HCEC 1CT (cell line): ENCODE data around the gene BMP10.
"Not testable (repeated sequence)": the region's sequence is repeated elsewhere in the genome, so short reads cannot be mapped to it uniquely, and the experiment has no call there.

Experiments
- DNase-seq: peaks from one replicate; pipeline ENCODE4 v3.0.0-alpha.2; 2017

The BMP10 gene, protein sequence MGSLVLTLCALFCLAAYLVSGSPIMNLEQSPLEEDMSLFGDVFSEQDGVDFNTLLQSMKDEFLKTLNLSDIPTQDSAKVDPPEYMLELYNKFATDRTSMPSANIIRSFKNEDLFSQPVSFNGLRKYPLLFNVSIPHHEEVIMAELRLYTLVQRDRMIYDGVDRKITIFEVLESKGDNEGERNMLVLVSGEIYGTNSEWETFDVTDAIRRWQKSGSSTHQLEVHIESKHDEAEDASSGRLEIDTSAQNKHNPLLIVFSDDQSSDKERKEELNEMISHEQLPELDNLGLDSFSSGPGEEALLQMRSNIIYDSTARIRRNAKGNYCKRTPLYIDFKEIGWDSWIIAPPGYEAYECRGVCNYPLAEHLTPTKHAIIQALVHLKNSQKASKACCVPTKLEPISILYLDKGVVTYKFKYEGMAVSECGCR

DNA sequence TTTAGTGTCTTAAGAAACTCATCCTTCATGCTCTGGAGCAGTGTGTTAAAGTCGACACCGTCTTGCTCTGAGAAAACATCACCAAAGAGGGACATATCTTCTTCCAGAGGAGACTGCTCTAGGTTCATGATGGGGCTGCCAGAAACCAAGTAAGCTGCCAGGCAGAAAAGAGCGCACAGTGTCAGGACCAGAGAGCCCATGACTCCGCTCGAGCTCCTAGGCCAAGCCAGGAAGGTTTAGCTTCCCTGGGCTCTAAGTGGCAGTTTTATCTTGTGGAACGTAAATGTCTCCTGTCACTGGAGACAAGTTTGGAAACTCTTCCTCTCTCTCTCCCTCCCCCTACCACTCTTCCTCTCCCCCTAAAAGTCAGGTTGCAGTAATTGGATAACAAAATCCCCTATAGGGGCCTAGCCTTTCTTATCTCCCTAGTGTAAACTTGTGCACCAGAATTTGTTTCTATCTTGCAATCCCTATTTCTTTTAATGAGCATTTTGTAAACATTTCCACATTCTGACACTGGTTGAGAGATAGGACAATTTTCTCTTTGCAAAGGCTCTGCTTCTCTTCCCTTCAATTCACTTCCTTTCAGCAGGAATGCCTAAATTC lies at the start of gene BMP10:
Gene BMP10 (minus strand): TSS at position 239 of the 606 bp plus-strand sequence. CDS start 39 bp downstream, at position 200.
- DNase-seq, result no peak

DNA sequence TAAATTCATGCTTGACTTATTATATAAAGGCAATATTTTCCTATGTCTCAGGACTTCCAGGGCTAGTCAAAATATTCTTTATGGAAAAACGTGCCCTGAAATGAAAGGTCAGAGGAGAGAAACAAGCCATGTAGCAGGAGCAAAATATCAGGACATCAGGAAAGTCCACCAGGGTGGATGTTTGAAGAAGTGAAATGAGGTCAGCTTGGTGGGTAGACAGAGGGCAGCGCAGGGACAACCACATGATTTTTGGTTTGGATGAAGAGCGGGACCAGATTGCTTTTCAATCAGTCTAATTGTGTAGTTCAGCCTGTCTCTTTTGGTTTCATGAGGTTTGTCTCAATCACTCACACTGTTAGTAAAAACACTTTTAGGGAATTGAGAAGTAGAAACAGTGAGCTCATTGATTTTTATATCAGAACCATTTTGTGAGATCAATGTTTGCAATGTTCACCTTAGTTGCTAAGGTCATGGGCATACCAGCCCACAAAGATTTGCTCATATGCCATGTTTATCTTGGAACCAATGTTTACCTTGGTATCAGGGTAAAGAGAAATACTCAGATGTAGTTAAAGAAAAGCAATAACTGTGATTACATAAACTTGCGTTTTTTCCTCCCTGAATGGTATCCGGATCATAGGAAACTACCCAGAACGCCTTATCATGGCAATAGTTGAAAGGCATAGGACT lies 49.4 kb upstream of the BMP10 start:
- no peak for DNase-seq

DNA sequence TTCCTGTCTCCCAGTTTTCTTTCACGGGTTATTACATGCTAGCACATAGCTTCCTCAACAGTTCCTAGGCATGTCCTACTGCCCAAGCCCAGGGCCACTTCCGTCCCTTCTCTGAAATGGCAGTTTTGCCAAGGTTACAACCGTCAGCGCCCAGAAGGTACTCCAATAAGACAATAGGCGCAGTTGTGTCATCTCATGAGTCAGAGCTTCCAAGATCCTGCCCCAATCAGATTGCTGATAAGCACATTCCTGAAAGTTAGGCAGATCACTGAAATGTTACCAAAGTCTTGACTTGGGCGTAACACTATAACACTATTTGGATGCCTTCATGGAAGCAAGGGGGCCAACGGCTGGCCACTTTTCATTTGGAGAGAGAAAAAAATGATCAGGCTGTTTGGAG lies 47.3 kb upstream of the BMP10 start:
- no peak for DNase-seq

DNA sequence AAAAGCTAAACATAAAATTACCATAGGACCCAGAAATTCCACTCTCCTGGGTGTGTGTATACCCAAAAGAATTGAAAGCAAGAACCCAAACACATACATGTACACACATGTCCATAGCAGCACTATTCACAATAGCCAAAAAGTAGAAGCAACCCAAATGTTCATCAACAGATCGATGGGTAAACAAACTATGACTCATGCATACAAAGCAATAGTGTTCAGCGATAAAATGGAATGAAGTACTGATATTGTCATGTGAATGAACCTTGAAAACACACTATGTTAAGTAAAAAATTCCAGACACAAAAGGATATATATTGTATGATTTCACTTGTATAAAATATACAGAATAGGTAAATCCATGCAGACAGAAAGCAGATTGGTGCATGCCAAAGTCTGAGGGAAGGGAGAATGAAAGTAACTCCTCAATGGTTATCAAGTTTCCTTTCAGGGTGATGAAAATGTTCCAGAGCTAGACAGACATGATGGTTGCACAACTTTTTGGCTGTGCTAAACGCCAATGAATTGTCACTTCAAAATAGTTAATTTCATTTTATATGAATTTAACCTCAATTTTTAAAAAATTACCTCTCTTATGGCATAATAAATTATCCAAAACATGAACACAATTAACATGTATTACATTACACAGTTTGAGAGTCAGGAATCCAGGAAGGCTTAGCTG lies 46.0 kb upstream of the BMP10 start:
- DNase-seq, result no peak

DNA sequence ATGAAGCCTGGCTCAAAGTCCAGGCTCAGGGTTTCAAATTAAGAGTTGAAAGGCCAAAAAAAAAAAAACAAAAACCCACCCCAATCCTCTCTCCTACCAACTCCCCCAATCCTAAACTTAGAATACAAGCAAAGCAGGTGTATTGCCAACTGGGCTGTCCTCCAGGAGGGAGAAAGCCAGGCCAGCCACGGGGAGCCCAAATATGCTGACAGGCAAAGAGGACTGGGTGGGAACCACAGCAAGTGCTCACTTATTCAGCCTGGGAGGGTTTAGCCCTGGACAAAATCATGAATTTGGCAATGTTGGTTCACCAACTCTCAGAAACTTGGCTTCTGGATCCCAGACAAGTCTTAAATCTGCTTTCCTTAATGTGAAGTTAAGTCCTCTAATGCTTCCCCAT lies 45.0 kb upstream of the BMP10 start:
- DNase-seq, result no peak

DNA sequence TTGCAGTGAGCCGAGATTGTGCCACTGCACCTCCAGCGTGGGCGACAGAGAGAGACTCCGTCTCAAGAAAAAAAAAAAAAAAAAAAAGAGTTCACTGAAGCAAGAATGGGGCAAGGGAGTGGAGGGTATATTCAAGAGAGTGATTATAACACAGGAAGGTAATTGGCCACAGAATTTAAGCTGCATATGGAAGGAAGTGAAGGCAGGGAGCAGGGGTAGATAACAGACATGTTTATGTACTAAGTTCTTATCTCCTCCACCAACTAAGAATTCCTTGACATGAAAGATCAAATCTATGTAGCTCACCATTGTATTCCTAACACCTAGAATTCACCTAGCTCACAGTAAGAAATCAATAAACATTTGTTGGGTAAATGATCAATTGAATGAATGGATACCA lies 44.2 kb upstream of the BMP10 start:
- DNase-seq, result no peak

DNA sequence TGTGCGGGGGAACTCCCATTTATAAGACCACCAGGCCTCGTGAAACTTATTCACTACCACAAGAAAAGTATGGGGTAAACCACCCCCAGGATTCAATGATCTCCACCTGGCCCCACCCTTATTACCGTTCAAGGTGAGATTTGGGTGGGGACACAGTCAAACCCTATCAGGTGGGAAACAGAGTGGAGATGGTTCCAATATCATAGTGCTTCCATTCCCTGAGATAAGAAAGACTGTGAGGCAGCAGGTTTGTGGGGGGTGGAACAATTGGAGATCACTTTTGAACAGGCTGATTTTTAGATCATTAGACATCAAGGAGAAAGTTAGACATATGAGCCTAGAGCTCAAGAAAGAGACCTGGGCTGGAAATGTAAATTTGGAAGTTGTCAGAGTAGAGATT lies 42.2 kb upstream of the BMP10 start:
- DNase-seq, result no peak

DNA sequence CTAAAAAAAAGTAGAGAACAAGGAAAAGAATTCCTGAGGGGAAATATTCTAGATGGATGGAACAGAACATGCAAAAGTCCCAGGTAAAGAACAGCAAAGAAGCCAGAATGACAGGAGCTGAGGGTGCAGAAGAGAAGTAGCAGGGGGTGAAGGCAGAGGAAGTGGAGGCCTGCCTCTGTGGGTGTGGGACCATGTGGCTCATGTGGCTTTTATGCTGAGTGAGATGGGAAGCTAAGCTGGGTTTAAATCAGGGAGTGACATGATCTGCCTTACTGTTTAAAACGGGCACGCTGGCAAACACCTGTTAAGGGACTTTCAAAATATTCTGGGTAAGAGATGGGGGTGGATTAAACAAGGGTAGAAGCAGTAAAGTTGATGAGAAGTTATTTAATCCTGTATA lies 41.5 kb upstream of the BMP10 start:
- no peak for DNase-seq

DNA sequence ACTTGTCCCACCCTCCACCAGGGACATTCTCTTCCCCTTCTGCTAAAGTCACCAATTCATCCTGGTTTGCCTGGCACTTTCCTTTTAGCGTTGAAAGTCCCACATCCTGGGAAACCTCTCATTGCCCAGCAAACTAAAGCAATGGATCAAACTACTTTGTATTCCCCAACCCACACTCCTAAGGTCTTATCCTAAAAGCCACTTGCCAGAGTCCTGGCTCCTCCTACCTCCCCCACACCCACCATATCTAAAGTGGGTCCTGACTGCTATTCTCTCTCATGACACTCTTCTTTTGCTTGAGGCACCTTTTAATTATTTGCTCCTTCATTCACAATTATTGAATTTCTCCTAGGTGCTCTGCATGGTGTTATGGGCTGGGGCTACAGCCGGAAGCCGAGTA lies 40.9 kb upstream of the BMP10 start:
- DNase-seq, result no peak

DNA sequence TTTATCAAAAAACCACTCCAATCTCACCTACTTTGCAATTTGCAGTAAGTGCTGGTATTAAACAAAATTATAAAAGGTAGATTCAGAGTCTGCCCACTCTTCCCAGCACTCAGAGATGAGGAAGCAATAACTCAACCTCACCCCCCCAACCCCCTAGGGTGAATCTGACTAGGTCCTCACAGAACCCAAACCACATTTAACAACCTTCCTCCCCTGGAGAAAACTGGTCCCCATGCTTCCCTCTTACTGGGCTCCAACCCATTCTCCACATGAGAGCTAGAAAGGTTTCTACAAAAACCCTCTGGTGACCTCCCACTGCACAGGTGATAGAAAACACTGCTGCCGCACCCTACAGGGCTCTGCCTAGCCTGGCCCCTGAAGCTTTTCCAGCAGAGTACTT lies 40.5 kb upstream of the BMP10 start:
- no peak for DNase-seq

DNA sequence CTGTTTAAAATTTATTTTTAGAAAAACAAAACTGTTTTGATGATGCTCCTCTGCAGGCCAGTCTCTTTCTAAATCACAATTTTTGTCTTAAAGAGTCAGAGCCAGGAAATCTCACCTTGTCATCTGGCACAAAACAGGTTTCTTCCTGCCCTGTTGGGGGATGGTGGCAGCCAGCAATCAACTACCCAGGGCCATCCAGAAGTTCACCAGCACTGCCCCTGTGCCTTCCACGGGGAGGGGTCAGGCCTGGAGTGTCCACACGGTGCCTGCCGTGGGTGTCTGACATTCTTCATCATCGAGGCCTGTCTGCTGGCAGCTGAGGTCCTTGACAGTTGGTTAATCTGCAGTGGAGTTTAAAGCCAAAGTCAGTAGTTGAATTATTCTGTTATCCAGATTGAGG lies 40.0 kb upstream of the BMP10 start:
- DNase-seq, result no peak

DNA sequence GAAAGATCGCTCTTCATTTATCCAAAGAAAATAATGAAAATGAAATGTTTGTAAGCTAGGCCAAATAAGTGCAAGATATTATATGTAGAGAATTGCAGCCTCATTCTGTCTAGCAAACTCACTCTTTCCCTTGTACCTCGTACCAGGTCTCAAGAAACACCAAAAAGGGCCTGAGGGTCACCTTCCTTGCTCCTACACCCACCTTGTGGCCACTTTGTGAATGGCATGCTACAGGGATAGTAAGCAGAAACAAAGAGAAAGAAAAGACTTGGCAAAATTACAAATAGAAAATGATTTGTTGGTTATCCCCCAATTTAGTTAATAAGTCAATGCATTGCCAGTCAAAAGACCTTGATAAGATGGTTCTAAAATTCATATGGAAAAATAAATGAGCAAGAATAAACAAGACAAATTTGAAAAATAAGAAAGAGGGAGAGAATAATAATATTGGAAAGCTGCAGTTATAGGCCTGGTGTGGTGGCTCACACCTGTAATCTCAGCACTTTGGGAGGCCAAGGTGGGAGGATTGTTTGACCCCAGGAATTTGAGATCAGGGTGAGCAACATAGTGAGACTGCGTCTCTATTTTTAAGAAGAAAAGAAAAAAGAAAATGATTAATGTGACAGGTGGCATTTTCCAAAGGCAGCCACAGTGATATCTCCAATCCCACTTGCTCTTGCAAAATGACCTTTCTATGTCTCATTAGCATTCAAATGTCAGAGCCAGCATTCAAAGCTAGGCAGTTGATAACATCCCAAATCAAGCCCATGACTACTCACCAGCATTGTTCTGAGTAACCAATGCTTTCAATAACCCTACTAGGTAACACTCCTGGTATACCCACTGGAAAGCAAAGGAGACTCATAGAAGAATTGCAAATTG lies 38.8 kb upstream of the BMP10 start:
- peak; percentile 62 for DNase-seq

DNA sequence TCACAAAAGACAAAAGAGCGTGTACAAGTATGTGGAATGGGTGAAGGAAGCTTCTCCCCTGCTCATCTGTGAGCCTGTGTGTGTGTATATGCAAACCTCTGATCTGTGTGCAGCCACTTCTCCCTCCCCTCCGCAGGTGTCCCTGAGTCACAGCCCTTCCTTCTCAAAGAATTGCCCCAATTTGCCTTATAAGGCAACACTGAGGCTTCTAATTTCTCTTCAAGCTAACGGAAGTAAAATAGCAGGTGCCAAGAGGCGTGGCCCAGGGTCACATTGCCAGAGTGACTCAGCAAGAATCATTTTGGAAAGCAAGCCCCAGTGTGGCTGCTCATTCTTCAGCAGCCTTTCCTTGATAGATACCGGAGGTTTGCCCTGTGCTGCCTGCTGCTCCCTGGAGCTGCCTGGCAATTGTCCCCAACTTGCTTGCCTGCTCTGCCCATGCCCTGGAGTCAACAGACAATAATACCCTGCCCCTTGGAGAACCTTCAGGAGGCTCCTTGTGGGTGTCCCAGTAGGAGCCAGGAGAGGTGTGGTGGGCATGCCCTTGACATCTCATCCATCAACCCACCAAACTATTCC lies 37.3 kb upstream of the BMP10 start:
- peak; percentile 72 for DNase-seq

DNA sequence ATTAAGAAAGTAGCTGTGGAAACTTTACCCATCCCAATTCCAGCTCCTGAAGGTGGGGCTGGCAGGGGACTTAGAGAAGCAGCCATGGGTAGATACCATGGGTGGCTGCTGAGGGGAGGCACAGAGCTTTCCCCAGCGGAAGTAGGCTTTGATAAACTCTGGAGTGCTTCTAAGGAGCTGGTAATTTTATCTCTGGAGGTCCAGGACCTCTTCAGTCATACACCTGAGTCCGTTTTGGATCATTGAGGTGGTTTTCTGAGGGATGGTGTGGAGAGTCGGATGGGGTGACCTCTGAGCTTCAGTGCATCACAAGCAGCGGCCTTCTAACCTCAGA lies 36.7 kb upstream of the BMP10 start:
- no peak for DNase-seq

DNA sequence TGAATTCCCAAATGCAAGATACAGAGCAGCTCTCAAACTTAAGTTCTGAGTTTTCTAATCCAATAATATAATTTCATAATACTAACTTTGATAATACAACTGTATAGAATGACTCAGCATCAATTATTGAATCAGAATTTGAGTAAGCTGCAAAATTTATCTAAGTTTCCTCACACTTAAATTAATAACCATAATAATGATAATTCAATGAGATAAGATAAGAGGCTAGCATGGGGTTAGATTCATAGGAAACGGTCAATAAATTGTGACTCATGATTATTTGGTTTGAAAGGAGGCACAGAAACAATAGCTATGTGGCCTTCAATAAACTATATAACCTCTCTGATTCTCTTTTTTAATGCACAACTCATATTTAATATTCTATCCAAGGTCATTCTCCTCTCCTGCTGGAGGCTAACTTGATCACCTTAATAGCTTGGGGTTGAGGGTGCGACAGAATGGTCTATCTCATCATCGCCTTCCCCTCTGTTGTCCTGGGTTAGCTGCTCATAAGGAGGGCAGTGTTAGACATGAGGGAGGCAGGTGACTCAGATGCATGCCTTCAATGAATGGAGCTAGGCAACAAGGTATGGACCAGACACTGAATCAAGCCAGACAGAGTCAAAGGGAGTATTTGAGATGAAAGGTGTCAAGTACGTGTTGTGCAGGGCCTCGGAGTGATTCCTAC lies 36.2 kb upstream of the BMP10 start:
- no peak for DNase-seq

DNA sequence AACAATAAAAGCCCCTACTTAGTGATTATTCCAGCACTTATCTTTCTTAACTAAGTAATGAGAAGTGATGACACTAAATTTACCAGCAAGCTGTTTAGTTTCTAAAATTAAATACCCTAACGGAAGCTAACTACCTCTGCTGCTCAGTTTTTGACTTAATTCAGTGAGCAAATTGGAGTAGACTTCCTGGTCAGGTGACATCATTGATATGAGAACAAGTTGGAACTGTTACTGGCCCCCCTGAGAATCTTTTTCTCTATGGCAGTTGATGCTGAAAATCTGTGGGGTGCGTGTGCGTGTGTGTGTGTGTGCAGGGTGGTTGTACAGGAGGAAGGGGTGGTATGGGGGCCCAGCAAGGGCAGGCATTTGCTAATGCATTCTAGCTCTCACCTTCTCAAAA lies 35.5 kb upstream of the BMP10 start:
- no peak for DNase-seq

DNA sequence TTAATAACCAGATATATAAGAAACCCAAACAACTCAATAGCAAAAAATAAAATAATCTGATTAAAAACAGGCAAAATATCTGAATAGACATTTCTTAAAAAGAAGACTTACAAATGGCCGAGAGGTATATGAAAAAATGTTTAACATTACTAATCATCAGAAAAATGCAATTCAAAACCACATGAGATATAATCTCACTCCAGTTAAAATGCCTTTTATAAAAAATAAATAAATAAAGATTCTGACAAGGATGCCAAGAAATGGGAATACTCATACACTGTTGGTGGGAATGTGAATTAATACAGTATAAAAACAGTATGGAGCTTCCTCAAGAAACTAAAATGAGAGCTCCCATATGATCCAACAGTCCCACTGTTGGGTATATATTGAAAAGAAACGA lies 33.9 kb upstream of the BMP10 start:
- DNase-seq, result peak; percentile 13

DNA sequence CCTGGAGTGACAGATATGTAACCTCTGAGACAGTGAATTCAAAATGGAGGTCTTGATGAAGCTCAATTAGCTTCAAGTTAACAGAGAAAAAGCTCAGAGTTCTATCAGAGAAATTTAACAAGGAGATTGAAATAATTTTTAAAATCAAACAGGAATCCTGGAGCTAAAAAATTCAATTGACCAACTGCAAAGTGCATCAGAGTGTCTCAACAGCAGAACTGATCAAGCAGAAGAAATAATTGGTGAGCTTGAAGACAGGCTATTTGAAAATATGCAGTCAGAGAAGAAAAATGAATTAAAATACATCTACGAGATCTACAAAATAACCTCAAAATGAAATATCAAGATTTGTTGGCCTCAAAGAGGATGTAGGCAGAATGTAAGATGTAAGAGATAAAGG lies 30.4 kb upstream of the BMP10 start:
- no peak for DNase-seq

DNA sequence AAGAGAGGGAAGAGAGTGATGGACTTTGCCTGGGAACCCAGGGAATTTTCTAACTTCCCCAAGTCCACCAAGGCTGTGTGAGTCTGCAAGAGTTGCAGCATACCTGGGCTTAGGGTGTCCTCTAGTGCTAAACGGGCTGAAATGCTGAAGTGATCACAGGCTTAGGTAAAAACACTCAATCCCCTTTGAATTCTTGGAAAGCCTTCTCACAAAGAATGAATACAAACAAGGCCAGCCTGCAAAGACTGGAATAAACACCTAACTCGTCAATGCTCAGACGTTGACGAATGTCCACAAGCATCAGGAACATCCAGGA lies 30.0 kb upstream of the BMP10 start:
- DNase-seq, result no peak

DNA sequence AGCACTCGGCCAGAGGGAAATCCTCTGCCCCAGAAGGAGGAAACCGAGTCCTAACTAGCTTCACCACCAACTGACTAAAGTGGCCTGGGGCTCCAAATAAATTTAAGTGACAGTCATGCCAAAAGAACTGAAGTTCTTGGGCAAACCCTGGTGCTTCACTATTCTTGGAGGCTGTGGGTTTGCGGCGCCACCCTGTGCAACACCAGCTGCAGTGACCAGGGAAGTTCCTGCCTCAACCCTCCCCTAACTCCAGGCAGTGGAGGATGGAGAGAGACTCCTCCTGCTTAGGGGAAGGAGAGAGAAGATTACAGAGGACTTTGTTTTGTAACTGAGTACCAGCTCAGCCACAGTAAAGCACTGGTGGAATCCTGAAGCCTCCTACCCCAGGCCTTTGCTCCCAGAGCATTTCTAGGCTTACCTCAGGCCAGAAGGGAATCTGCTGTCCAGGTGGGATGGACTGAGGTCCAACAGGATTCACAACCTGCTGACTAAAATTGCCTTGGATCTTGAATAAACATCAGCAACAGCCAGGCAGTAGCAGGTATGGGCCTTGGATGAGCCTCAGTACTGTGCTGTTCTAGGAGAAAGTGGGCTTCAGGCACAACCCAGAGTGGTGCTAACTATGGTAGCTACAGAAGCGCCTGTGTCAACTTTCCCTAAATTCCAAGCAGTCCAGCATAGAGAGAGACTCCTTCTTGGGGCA lies 29.4 kb upstream of the BMP10 start:
- no peak for DNase-seq

DNA sequence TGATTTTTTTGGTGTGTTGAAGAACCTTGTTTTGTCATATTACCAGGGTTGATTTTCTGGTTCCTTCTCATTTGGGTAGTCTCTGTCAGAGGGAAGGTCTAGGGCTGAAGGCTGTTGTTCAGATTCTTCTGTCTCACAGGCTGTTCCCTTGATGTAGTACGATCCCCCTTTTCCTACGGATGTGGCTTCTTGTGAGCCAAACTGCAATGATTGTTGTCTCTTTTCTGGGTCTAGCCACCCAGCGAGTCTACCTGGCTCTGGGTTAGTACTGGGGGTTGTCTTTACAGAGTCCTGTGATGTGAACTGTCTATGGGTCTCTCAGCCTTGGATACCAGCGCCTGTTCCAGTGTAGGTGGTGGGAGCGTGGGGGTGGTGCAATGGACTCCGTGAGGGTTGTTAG lies 24.8 kb upstream of the BMP10 start:
- DNase-seq, result not testable (repeated sequence)
